Measurements from ENCODE around the gene KLHL35.

KLHL35 gene

GRCh38 chr11:75399344-75400145 lies 33.5 kb downstream of the KLHL35 start, which contains the start of gene RPS3:
TSS of gene RPS3 (plus strand) at chr11:75399518. CDS start at chr11:75399548, 30 bp downstream.
- peak; percentile 13 for TF ChIP-seq CTCF (IDR thresholded peaks at IDR 0.05; ENCODE audit: insufficient read depth, low read depth, low read length, missing control alignments)
- DNase-seq (ENCODE audit: low read depth), result peak; percentile 93
- peak within 1 kb of the TSS; percentile 95 for H3K4me3 ChIP-seq (ENCODE audit: low read length)

- H3K4me3 ChIP-seq (ENCODE audit: low read length), result no peak overlapping the region
- no peak for TF ChIP-seq CTCF (IDR thresholded peaks at IDR 0.05; ENCODE audit: insufficient read depth, low read depth, low read length, missing control alignments)
- DNase-seq (ENCODE audit: low read depth), result no peak
These were observed 34.1 kb downstream of the KLHL35 start for GRCh38 chr11:75398906-75399305.

GRCh38 chr11:75394085-75394840 lies 38.7 kb downstream of the KLHL35 start:
- H3K4me3 ChIP-seq (ENCODE audit: low read length), result no peak overlapping the region
- DNase-seq (ENCODE audit: low read depth), result no peak
- TF ChIP-seq CTCF (IDR thresholded peaks at IDR 0.05; ENCODE audit: insufficient read depth, low read depth, low read length, missing control alignments), result no peak

GRCh38 chr11:75389925-75390324 lies 43.1 kb downstream of the KLHL35 start:
- H3K4me3 ChIP-seq (ENCODE audit: low read length), result no peak overlapping the region
- no peak for DNase-seq (ENCODE audit: low read depth)
- no peak for TF ChIP-seq CTCF (IDR thresholded peaks at IDR 0.05; ENCODE audit: insufficient read depth, low read depth, low read length, missing control alignments)

- no peak for DNase-seq (ENCODE audit: low read depth)
- no peak overlapping the region for H3K4me3 ChIP-seq (ENCODE audit: low read length)
- TF ChIP-seq CTCF (IDR thresholded peaks at IDR 0.05; ENCODE audit: insufficient read depth, low read depth, low read length, missing control alignments), result no peak
These were observed 43.8 kb downstream of the KLHL35 start for GRCh38 chr11:75389276-75389605.

- TF ChIP-seq CTCF (IDR thresholded peaks at IDR 0.05; ENCODE audit: insufficient read depth, low read depth, low read length, missing control alignments), result peak; percentile 84
- peak; percentile 75 for DNase-seq (ENCODE audit: low read depth)
- H3K4me3 ChIP-seq (ENCODE audit: low read length), result no peak overlapping the region
These were observed 44.4 kb downstream of the KLHL35 start for GRCh38 chr11:75388386-75389275.

Measured in epithelial cell of esophagus (primary cell).